ENCODE results near the gene EP400.

EP400 gene

GRCh38 chr12:131927110-131928079, 22.3 kb upstream of the EP400 start:
- DNase-seq, result no peak

DNA sequence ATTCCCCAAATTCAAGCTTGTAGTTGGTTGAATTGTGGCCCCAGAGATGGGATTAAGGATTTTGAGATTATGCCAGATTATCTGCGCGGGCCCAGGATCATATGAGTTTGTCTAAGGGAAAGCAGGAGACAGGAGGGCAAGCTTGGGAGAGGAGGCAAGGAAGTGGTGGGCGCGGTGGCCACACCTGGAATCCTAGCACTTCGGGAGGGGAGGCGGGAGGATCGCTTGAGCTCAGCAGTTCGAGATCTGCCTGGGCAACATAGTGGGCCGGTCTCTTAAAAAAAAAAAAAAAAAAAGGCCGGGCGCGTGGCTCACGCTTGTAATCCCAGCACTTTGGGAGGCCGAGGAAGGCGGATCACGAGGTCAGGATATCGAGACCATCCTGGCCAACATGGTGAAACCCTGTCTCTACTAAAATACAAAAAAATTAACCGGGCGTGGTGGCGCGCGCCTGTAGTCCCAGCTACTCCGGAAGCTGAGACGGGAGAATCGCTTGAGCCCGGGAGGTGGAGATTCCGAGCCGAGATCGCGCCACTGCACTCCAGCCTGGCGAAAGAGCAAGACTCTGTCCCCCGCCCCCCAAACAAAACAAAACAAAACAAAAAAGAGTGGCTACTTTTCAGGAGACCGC, 21.5 kb upstream of the EP400 start:
- DNase-seq, result no peak

- DNase-seq, result peak; percentile 46
These were observed 20.8 kb upstream of the EP400 start, which contains the start of gene PUS1 for GRCh38 chr12:131928711-131929580. TSS of gene PUS1 (plus strand) at chr12:131929276. CDS start at chr12:131929723, 447 bp downstream.

- no peak for DNase-seq
These were observed 19.9 kb upstream of the EP400 start for GRCh38 chr12:131929581-131930456.

GRCh38 chr12:131930510-131930909, 19.2 kb upstream of the EP400 start:
- DNase-seq, result no peak

DNA sequence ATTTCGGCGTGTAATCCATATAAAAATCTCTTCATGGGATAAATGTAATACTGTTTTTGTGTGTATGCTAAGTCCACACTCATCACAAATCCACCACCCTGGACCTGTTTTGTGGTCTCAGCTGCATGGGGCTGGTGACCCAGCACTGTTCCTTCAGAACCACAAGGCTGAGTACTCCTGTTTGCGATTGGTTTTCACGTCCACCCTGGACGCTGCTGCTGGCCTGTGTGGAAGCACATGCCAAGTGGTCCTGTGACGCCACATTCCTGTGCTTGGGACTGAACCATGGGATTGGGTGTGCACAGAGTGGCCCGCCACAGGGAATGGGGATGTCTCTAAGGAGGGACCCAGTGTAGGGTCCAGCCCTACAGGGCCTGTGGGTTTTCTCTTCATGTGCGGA, 16.4 kb upstream of the EP400 start:
- no peak for DNase-seq

- no peak for DNase-seq
These were observed 15.2 kb upstream of the EP400 start for GRCh38 chr12:131934535-131934934.

DNA sequence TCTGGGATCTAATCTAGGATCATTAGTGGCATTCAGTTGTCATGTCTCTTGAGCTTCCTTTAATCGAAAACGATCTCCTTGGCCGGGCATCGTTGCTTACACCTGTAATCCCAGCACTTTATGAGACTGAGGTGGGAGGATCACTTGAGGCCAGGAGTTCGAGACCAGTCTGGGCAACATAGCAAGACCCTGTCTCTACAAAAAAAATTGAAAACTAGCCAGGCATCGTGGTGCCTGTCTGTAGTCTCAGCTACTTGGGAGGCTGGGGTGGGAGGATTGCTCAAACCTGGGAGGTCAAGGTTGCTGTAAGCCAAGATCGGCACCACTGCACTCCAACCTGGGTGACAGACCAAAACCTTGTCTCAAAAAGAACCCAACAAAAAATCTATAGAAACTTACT, 11.7 kb upstream of the EP400 start:
- DNase-seq, result no peak

GRCh38 chr12:131939007-131939406, 10.7 kb upstream of the EP400 start:
- DNase-seq, result no peak

- DNase-seq, result no peak
These were observed 9.6 kb upstream of the EP400 start for GRCh38 chr12:131940141-131940547.

DNA sequence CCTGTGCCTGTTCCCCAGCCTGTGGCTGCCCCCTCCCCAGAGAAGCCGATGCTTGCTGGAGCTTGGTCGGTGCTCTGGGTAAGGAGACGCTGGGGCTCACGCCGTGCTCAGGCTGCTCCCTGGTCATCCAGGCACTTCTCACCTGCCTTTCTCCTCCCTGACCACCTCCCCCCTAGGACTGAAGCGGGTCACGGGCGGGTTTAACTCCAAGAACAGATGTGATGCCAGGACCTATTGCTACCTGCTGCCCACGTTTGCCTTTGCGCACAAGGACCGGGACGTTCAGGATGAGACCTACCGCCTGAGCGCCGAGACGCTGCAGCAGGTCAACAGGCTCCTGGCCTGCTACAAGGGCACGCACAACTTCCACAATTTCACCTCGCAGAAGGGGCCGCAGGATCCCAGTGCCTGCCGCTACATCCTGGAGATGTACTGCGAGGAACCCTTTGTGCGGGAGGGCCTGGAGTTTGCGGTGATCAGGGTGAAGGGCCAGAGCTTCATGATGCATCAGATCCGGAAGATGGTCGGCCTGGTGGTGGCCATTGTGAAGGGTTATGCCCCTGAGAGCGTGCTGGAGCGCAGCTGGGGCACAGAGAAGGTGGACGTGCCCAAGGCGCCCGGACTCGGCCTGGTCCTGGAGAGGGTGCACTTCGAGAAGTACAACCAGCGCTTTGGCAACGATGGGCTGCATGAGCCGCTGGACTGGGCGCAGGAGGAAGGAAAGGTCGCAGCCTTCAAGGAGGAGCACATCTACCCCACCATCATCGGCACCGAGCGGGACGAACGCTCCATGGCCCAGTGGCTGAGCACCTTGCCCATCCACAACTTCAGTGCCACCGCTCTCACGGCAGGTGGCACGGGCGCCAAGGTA, 8.4 kb upstream of the EP400 start:
- no peak for DNase-seq

DNA sequence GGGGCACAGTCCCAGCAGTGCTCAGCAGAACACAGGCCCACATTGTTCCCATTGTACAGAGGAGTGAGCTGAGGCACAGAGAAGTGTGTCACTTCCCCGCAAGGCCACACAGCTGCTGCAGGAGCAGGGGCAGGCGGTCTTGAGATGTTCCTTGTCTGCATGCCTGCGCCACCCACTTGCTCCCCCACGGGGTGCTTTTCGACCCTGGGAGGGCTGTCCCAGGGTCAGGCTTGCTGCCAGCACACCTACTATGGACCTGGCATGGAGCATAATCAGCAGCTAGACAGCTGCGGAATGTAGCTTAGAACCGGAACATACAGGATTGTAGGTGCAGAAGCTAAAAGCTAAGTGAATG, 7.8 kb upstream of the EP400 start:
- no peak for DNase-seq

- no peak for DNase-seq
These were observed 7.1 kb upstream of the EP400 start for GRCh38 chr12:131942671-131943070.

GRCh38 chr12:131943389-131943788, 6.4 kb upstream of the EP400 start:
- DNase-seq, result no peak

DNA sequence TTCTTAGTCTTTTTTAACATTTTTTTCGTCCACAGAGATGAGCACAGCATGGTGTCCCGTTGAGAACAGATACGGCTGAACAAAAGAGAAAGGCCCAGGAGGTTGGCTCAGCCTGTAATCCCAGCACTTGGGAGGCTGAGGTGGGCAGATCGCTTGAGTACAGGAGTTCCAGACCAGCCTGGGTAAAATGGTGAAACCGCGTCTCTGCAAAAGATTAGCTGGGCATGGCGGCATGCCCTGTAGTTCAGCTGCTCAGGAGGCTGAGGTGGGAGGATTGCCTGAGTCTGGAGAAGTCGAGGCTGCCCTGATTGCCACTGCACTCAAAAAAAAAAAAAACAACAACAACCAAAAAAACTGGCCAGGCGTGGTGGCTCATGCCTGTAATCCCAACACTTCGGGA, 5.9 kb upstream of the EP400 start:
- no peak for DNase-seq

DNA sequence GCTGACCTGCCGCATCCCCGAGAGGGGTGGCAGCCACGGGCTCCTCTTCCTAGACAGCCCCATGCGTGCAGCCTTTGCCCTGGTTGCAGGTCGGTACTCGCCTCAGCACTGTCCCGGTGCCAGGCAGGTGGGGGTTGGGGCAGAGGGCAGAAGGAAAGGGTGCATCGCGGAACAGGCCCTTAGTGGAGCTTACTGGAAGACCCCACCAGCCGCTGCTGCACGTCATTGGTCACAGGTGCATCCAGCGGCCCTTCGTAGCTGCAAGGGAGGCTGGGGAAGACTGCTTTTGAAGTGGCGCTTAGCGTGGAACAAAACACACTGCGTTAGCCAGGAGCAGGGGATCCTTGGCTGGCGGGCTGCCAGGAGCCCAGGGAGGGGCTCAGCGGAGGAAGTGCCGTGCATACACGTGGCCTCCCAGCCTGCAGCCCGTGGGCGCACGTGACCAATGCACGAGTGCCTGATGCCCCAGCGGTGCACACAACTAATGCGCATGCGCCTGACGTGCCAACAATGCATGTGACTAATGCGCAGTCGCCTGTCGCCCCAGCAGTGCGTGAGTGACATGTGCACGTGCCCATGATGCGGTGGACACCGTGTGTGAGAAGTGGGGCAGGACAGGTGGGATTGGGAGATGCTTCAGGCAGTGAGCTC, 5.0 kb upstream of the EP400 start:
- DNase-seq, result no peak

GRCh38 chr12:131946757-131947156, 3.0 kb upstream of the EP400 start:
- DNase-seq, result no peak

- no peak for DNase-seq
These were observed 2.2 kb upstream of the EP400 start for GRCh38 chr12:131947482-131948027.

DNA sequence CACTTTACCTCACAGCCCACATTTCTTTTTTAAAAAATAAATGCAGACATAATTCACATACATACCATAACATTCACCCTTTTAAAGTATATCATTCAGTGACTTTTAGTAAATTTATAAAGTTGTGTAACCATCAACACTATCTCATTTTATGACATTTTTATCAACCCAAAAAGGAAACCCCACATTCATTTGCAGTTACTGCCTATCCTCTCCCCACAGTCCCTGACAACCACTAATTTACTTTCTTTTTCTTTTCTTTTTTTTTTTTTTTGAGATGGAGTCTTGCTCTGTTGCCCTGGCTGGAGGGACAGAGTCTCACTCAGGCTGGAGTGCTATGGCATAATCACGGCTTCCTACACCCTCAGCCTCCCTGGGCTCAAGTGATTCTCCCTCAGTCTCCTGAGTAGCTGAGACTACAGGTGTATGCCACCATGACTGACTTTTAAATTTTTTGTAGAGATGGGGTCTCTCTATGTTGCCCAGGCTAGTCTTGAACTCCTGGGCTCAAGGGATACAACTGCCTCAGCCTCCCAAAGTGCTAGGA, 1.5 kb upstream of the EP400 start:
- DNase-seq, result no peak
